GM12801 (cell line): ENCODE data around the gene EPHB1.

Experiments used
- TF ChIP-seq, protein P1 (sequence below): IDR thresholded peaks from one replicate; pipeline ENCODE4 v1.5.1; 2011; ENCODE audit warnings: control low read depth; ENCODE audit not compliant: insufficient read length; ENCODE audit errors: extremely low read depth

Gene EPHB1

DNA sequence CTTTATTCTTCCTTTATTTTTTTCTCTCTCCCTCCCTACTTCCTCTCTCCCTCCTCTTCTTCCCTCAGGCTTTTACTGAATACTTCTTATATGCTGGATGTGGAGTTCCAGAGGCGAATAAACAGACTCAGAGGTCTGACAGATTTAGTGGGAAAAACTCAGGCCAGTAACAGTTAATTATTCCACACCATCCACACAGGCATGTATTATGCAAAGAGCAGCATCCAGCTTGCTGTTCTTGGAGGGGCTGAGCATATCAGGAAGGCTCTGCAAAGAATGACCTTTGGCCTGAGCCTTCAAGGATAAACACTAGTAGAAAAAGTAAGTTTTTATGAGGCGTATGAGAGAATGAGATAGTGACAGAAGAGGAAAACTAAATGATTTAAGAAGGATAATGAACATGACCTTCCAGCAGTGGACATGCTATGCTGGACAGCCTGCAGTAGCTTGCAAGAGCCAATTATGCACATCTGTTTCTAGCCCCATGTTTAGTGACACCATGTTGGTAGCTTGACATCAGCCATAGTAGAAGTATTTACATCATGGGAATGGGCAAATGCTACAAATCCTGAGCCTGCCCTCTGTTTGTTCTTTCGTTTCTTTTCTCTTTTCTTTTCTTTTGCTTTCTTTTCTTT lies 387.4 kb downstream of the EPHB1 start:
- TF ChIP-seq, protein P1, sequence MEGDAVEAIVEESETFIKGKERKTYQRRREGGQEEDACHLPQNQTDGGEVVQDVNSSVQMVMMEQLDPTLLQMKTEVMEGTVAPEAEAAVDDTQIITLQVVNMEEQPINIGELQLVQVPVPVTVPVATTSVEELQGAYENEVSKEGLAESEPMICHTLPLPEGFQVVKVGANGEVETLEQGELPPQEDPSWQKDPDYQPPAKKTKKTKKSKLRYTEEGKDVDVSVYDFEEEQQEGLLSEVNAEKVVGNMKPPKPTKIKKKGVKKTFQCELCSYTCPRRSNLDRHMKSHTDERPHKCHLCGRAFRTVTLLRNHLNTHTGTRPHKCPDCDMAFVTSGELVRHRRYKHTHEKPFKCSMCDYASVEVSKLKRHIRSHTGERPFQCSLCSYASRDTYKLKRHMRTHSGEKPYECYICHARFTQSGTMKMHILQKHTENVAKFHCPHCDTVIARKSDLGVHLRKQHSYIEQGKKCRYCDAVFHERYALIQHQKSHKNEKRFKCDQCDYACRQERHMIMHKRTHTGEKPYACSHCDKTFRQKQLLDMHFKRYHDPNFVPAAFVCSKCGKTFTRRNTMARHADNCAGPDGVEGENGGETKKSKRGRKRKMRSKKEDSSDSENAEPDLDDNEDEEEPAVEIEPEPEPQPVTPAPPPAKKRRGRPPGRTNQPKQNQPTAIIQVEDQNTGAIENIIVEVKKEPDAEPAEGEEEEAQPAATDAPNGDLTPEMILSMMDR, result no peak

DNA sequence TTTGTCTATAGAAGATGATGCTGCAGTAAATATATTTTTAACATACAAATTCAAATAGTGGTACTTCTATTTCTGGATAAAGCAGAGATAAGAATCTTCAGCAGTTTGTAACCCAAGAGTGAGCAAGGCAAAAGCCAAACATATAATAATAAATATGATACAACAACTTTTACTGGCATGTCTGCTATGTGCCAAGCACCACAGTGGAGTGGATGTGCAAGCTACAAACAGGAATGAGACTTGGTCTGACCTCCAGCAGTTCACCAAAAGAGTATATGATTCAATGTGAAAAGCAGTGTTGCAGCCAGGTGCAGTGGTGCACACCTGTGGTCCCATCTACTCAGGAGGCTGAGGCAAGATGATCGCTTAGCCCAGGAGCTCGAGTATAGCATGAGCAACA lies 395.6 kb downstream of the EPHB1 start:
- TF ChIP-seq, protein P1, result no peak

DNA sequence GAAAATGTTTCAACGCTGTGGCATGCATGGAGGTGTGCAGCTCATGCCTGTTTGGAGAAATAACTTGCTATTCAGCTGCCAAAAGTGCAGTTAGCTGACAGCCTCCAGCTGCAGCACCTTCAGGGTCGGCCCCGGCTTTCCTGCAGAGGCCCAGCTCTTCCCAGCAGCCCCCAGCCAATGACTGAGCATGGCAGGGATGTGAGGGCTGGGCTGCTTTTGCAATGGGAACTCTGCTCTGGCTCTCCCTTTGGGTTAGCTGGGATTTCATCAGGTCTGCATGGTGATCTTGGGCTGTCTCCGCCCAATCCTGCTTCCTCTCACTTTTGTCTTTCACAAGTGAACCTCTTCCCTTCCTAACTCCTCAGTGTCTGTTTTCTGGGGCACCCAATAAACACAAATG lies 396.6 kb downstream of the EPHB1 start:
- TF ChIP-seq, protein P1, result no peak

DNA sequence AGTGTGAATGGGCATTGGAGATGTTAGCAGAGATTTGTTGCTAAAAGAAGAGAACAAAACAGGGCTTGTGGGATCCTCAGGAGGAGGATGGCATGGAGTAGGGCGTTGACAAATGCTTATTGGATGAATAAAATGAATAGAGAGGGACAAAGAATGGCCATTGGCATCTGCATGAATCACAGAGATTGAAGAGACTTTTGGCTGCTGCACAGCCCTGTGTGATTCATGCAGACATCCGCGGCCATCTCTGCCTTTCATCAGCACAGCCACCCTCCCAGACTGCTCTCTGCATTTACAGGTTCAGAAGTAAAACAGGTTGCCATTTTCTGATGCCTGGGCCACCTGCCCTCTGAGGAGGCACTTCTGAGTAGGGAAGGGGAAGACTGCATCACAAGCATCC lies 397.9 kb downstream of the EPHB1 start:
- TF ChIP-seq, protein P1, result no peak

DNA sequence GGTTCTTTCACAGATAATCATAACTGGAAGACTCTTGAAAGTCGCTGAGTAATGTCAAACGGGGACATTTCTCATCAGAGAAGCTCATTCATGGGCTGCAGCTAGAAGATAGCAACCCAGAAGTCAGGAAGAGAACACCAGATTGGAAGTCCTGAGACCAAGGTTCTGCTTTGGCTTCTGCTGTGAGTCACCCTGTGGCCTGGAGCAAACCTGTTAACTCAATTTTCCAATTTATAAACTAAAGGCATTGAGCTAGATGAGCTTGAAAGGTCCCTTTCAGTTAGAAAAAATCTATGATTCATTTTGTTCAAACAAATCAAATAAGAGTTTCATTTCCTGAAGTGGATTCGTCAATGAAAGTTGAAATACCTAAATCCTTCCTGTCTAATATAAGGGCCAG lies 402.2 kb downstream of the EPHB1 start:
- TF ChIP-seq, protein P1, result no peak

DNA sequence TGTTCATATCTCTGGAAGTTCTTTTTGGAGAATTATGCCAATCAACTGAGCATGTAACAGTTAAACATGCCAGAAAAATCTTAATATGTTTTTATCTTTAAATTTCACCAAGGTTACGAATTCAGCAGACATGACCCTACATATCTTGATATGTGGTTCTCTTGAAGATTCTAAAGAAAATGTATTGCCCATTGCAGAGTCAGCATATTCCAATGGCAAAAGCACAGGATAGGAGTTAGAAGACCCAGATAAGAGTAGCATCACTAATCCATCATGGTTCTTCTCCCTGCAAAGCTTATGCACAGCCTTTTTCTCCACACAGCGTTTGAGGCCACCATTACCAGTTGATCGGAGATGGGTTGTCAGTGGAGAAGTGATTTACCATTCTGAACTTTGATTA lies 402.8 kb downstream of the EPHB1 start:
- TF ChIP-seq, protein P1, result no peak

DNA sequence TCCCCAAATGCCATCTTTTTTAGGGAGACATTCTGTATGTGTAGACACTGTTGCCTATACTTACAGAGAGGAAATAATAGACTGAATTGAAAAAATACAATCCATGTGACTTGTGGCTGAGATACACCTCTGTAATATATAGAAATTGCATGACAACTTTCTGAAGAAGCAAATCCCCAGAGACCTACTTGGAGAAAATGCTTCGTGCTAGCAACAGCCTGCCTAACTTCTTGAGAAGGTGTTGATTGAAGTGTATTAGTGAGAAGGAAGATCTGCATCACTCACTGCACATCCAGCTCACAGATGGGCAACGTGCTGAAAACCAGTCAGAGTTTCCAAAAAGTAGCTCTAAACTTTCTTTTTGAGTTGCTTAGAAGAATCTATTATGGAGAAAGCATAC lies 404.1 kb downstream of the EPHB1 start:
- TF ChIP-seq, protein P1, result no peak
